ENCODE measurements around the gene CASP10.

CASP10 gene

GRCh38 chr2:201275990-201276389 lies 93.0 kb downstream of the CASP10 start:
- TF ChIP-seq, protein P1, sequence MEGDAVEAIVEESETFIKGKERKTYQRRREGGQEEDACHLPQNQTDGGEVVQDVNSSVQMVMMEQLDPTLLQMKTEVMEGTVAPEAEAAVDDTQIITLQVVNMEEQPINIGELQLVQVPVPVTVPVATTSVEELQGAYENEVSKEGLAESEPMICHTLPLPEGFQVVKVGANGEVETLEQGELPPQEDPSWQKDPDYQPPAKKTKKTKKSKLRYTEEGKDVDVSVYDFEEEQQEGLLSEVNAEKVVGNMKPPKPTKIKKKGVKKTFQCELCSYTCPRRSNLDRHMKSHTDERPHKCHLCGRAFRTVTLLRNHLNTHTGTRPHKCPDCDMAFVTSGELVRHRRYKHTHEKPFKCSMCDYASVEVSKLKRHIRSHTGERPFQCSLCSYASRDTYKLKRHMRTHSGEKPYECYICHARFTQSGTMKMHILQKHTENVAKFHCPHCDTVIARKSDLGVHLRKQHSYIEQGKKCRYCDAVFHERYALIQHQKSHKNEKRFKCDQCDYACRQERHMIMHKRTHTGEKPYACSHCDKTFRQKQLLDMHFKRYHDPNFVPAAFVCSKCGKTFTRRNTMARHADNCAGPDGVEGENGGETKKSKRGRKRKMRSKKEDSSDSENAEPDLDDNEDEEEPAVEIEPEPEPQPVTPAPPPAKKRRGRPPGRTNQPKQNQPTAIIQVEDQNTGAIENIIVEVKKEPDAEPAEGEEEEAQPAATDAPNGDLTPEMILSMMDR (IDR thresholded peaks at IDR 0.05; ENCODE audit: low read depth, low read length, missing control alignments) = no peak
- no peak for DNase-seq (ENCODE audit: low read depth)
- H3K4me3 ChIP-seq (ENCODE audit: low read depth, low read length) = no peak overlapping the region

DNA sequence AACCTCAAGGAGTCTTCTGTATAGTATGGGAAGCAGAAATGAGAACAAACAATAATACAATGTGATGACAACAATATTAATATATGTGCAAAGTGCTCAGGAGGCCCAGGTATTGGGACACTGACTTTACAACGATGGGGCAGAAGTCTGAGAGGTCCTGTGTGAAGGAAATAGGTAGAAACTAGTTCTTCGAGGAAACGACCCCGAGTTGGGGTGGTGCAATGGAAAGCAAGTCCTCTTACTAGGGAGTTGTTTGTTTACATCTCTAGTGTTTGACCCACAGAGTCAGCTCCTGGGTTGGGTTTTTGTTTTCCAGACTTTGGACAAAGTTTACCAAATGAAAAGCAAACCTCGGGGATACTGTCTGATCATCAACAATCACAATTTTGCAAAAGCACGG lies 93.6 kb downstream of the CASP10 start:
- no peak overlapping the region for H3K4me3 ChIP-seq (ENCODE audit: low read depth, low read length)
- TF ChIP-seq, protein P1 (IDR thresholded peaks at IDR 0.05; ENCODE audit: low read depth, low read length, missing control alignments) = no peak
- DNase-seq (ENCODE audit: low read depth) = no peak

Data from GM12864 (cell line).